ENCODE data around the gene PTPRN2.

Gene PTPRN2

DNA sequence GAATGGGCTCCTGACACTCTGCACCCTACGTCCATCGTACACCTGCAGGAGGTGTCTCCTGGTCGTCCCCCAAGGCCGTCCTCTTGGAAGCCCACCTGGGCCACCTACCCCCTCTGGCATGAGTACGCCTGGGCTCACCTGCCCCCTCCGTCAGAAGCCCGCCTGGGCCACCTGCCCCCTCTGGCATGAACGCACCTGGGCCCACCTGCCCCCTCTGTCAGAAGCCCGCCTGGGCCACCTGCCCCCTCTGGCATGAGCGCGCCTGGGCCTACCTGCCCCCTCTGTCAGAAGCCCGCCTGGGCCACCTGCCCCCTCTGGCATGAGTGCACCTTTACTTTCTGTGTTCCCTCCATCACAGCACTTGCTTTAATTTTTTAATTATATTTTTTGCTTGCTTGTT is 401.2 kb downstream of the PTPRN2 start:
- DNase-seq (ENCODE audit: low read depth), result no peak
- in situ Hi-C loops (cut with HindIII; ENCODE audit: low sequenced_read_pairs), result loop anchor here (5.0 kb wide), 1 partner anchor 61 kb away; no protein-coding TSS in a partner anchor
- TF ChIP-seq, protein P1, sequence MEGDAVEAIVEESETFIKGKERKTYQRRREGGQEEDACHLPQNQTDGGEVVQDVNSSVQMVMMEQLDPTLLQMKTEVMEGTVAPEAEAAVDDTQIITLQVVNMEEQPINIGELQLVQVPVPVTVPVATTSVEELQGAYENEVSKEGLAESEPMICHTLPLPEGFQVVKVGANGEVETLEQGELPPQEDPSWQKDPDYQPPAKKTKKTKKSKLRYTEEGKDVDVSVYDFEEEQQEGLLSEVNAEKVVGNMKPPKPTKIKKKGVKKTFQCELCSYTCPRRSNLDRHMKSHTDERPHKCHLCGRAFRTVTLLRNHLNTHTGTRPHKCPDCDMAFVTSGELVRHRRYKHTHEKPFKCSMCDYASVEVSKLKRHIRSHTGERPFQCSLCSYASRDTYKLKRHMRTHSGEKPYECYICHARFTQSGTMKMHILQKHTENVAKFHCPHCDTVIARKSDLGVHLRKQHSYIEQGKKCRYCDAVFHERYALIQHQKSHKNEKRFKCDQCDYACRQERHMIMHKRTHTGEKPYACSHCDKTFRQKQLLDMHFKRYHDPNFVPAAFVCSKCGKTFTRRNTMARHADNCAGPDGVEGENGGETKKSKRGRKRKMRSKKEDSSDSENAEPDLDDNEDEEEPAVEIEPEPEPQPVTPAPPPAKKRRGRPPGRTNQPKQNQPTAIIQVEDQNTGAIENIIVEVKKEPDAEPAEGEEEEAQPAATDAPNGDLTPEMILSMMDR (IDR thresholded peaks at IDR 0.05; ENCODE audit: low read depth, low read length, missing control alignments), result no peak
- H3K4me3 ChIP-seq (ENCODE audit: low read depth, low read length), result no peak overlapping the region

DNA sequence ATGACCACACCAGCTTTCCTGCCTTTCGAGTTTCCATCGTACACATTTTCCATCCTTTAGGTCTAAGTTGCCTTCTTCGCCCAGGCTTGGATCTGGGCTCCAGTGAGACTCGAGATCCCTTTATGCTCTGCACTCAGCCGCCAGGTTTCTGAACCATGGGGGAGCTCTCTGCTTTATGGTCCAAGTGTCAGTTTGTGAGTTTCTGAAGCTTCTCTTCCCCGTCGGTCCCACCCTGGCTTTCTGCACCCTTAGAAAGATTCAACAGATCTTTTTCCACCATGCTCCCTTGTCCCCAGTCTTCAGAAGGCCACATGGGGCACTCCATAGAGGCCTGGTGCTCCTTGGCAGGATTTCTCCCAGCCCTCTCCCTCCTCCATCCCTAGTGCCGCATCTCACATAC is 402.0 kb downstream of the PTPRN2 start:
- in situ Hi-C loops (cut with HindIII; ENCODE audit: low sequenced_read_pairs), result loop anchor here (5.0 kb wide), 1 partner anchor 62 kb away; no protein-coding TSS in a partner anchor
- H3K4me3 ChIP-seq (ENCODE audit: low read depth, low read length), result no peak overlapping the region
- TF ChIP-seq, protein P1 (IDR thresholded peaks at IDR 0.05; ENCODE audit: low read depth, low read length, missing control alignments), result no peak
- no peak for DNase-seq (ENCODE audit: low read depth)

- TF ChIP-seq, protein P1 (IDR thresholded peaks at IDR 0.05; ENCODE audit: low read depth, low read length, missing control alignments), result no peak
- no peak overlapping the region for H3K4me3 ChIP-seq (ENCODE audit: low read depth, low read length)
- no peak for DNase-seq (ENCODE audit: low read depth)
- in situ Hi-C loops (cut with HindIII; ENCODE audit: low sequenced_read_pairs), result no loop called here
These were observed 404.2 kb downstream of the PTPRN2 start for GRCh38 chr7:158183431-158183830.

DNA sequence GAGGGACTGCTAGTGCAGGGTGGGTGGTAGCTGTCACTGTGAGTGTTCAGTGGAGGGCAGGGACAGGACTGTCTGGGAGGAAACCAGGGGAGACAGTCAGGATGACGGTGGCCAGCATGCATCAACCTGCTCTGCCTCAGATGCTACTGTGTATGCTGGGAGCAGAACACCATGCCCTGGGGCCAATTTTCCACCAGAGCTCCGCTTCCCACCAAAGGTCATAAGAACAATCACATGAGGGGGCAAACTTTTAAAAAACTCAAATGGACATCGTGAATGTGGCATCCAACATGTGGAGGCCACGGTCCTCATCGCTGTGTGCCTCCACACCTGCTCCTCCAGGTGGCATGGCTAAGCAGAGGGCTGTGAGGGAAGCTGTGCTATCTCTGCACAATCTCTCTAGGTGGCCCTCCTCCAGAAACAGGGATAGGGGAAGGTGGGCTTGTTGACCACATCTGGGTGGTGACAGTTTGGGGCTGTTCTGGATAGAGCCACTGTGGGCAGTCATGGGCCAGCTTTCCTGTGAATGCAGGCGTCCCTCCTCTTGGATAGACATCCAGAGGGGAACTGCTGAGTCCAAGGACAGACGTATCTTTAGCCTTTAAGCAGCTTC is 411.0 kb downstream of the PTPRN2 start:
- H3K4me3 ChIP-seq (ENCODE audit: low read depth, low read length), result no peak overlapping the region
- in situ Hi-C loops (cut with HindIII; ENCODE audit: low sequenced_read_pairs), result no loop called here
- no peak for DNase-seq (ENCODE audit: low read depth)

GRCh38 chr7:158175779-158176178 is 411.8 kb downstream of the PTPRN2 start:
- TF ChIP-seq, protein P1 (IDR thresholded peaks at IDR 0.05; ENCODE audit: low read depth, low read length, missing control alignments), result no peak
- in situ Hi-C loops (cut with HindIII; ENCODE audit: low sequenced_read_pairs), result no loop called here
- no peak overlapping the region for H3K4me3 ChIP-seq (ENCODE audit: low read depth, low read length)
- no peak for DNase-seq (ENCODE audit: low read depth)

More for the DNA sequence above, 411.0 kb downstream of the PTPRN2 start:
- TF ChIP-seq, protein P1 (IDR thresholded peaks at IDR 0.05; ENCODE audit: low read depth, low read length, missing control alignments), result no peak

DNA sequence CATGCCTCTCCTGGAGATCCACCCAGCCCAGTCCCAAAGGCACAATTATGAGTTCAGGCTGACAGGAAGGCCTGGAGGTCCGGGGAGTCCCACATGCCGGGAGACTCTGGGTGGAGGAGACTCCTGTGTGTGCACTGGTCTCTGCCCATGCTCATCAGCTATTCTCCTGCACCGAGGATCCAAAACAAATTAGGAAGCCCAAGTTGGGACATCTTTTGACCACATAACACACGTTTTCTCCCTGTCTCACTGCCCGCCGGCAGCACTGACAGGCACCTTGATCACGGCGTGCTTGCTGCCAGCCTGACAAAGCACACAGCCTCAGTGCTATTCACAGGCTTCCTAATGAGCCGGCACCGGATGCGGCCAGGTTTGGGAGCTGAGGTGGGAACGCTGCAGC is 412.7 kb downstream of the PTPRN2 start:
- H3K4me3 ChIP-seq (ENCODE audit: low read depth, low read length), result no peak overlapping the region
- DNase-seq (ENCODE audit: low read depth), result no peak
- in situ Hi-C loops (cut with HindIII; ENCODE audit: low sequenced_read_pairs), result no loop called here
- TF ChIP-seq, protein P1 (IDR thresholded peaks at IDR 0.05; ENCODE audit: low read depth, low read length, missing control alignments), result no peak

Measured in astrocyte of the cerebellum (primary cell).